H1 (cell line): ENCODE measurements around the gene ZMYM4. TPM values are rescaled to one million over a fixed set of nuclear protein-coding genes. Genes with fewer than 3 reads are reported as not detected.

ENCODE experiments used
- CTCF ChIA-PET: fragments of 300-600 bp; sonication (Branson Sonifier 250); formaldehyde crosslinking; loops from one replicate; lab custom pipeline; 2021; ENCODE audit not compliant: partially characterized antibody; lab: Charles Lee
- POLR2A ChIA-PET: fragments of 300-600 bp; sonication (Branson Sonifier 250); formaldehyde crosslinking; loops from one replicate; lab custom pipeline; 2021; ENCODE audit warnings: inconsistent platforms; ENCODE audit not compliant: partially characterized antibody; lab: Charles Lee
- DNase-seq, 2 experiments: peaks; one replicate each; pipeline versions ENCODE4 v3.0.0 to v3.0.0-alpha.2; 2010 to 2022; ENCODE audit warnings: low spot score in 2 of 2, low read depth in 1 of 2, mixed read lengths in 1 of 2
- FAIRE-seq: peaks from 2 replicates; lab custom pipeline; 2011; peaks lifted over from hg19 to GRCh38; lab: Jason Lieb, UNC
- H2AFZ ChIP-seq: 2 replicates; pipeline ENCODE4 v1.8.1; 2012; ENCODE audit warnings: low read length, inconsistent platforms
- H2AK5ac ChIP-seq: 2 replicates; pipeline ENCODE4 v1.6.1; 2013; ENCODE audit warnings: low read depth, low read length
- H2BK120ac ChIP-seq: replicated peaks from 2 replicates; pipeline ENCODE3; 2013; ENCODE audit warnings: low read depth, low read length, inconsistent platforms
- H2BK12ac ChIP-seq: 2 replicates; pipeline ENCODE4 v1.6.1; 2013; ENCODE audit warnings: low read depth, low read length
- H2BK15ac ChIP-seq: 2 replicates; pipeline ENCODE4 v1.6.1; 2013; ENCODE audit warnings: low read length
- H2BK20ac ChIP-seq: 2 replicates; pipeline ENCODE4 v1.6.1; 2013; ENCODE audit warnings: low read length
- H2BK5ac ChIP-seq: 2 replicates; pipeline ENCODE4 v1.6.1; 2013; ENCODE audit warnings: low read depth, low read length
- H3K14ac ChIP-seq: 2 replicates; pipeline ENCODE4 v1.6.1; 2013; ENCODE audit warnings: inconsistent platforms; ENCODE audit not compliant: insufficient read length
- H3K18ac ChIP-seq: 2 replicates; pipeline ENCODE4 v1.6.1; 2013; ENCODE audit warnings: low read length; ENCODE audit errors: extremely low read depth
- H3K23ac ChIP-seq: 2 replicates; pipeline ENCODE4 v1.6.1; 2013; ENCODE audit warnings: inconsistent platforms; ENCODE audit not compliant: insufficient read length
- H3K23me2 ChIP-seq: 2 replicates; pipeline ENCODE4 v1.6.1; 2013; ENCODE audit warnings: low read depth, low read length
- H3K27ac ChIP-seq: 2 replicates; pipeline ENCODE4 v1.6.1; 2011; ENCODE audit warnings: low read depth, low read length, inconsistent platforms
- H3K27me3 ChIP-seq, 4 experiments: replicated peaks in 1 of 4; 1 replicate in 1 of 4; 2 replicates in 3 of 4; pipeline versions ENCODE4 v1.6.1 to v1.8.1; 2011 to 2013; ENCODE audit warnings: low read length in 3 of 4, mild to moderate bottlenecking in 3 of 4, inconsistent platforms in 2 of 4, mixed read lengths in 2 of 4, moderate library complexity in 1 of 4; ENCODE audit not compliant: control insufficient read depth in 3 of 4, insufficient read depth in 3 of 4; ENCODE audit errors: extremely low read depth in 1 of 4
- H3K36me3 ChIP-seq, 4 experiments: 2 replicates each; pipeline versions ENCODE4 v1.6.1 to v1.8.1; 2011 to 2013; ENCODE audit warnings: mild to moderate bottlenecking in 4 of 4, low read length in 3 of 4, moderate library complexity in 2 of 4, control low read depth in 1 of 4, inconsistent platforms in 1 of 4; ENCODE audit not compliant: insufficient read depth in 4 of 4, control insufficient read depth in 2 of 4
- H3K4ac ChIP-seq: replicated peaks from 2 replicates; pipeline ENCODE3; 2013; ENCODE audit warnings: low read length, low read depth, mixed read lengths, inconsistent platforms; ENCODE audit not compliant: insufficient read length
- H3K4me1 ChIP-seq, 4 experiments: replicated peaks in 1 of 4; 1 replicate in 1 of 4; 2 replicates in 3 of 4; pipeline versions ENCODE4 v1.6.1 to v1.8.1; 2011 to 2013; ENCODE audit warnings: low read length in 3 of 4, inconsistent platforms in 2 of 4, mixed read lengths in 1 of 4; ENCODE audit not compliant: insufficient read depth in 4 of 4, control insufficient read depth in 3 of 4
- H3K4me2 ChIP-seq, 2 experiments: 2 replicates each; pipeline versions ENCODE4 v1.6.1 to v1.8.1; 2011 to 2013; ENCODE audit warnings: low read depth in 2 of 2, low read length in 2 of 2, control low read depth in 1 of 2, inconsistent platforms in 1 of 2, mild to moderate bottlenecking in 1 of 2; ENCODE audit not compliant: insufficient read depth in 1 of 2
- H3K4me3 ChIP-seq, 4 experiments: fragments of 200-600, 300-600 bp in 1 of 4; sonication (generic), shearing (Covaris generic), sonication (Bioruptor Twin) in 1 of 4; 2 replicates each; pipeline versions ENCODE4 v1.5.1 to v1.8.1; 2011 to 2016; ENCODE audit warnings: low read length in 4 of 4, low read depth in 3 of 4, control low read depth in 2 of 4, inconsistent platforms in 2 of 4, mild to moderate bottlenecking in 2 of 4, mixed read lengths in 1 of 4, moderate library complexity in 1 of 4; ENCODE audit not compliant: insufficient read depth in 2 of 4; ENCODE audit errors: extremely low read depth in 1 of 4
- H3K56ac ChIP-seq: replicated peaks from 2 replicates; pipeline ENCODE3; 2013; ENCODE audit warnings: low read depth, mild to moderate bottlenecking, mixed read lengths, low read length, inconsistent platforms; ENCODE audit not compliant: insufficient read length
- H3K79me1 ChIP-seq: 2 replicates; pipeline ENCODE4 v1.6.1; 2013; ENCODE audit warnings: low read depth, low read length, control low read depth
- H3K79me2 ChIP-seq, 2 experiments: 2 replicates each; pipeline versions ENCODE4 v1.6.1 to v1.8.1; 2012 to 2013; ENCODE audit warnings: low read length in 2 of 2, mild to moderate bottlenecking in 2 of 2, inconsistent platforms in 1 of 2; ENCODE audit not compliant: insufficient read depth in 2 of 2, control insufficient read depth in 1 of 2
- H3K9ac ChIP-seq, 4 experiments: replicated peaks in 1 of 4; 1 replicate in 1 of 4; 2 replicates in 3 of 4; pipeline versions ENCODE4 v1.6.1 to v1.8.1; 2011 to 2013; ENCODE audit warnings: low read depth in 3 of 4, low read length in 3 of 4, control low read depth in 2 of 4, mild to moderate bottlenecking in 2 of 4, moderate library complexity in 2 of 4, inconsistent platforms in 1 of 4; ENCODE audit errors: extremely low read depth in 1 of 4
- H3K9me3 ChIP-seq, 2 experiments: 2 replicates each; pipeline versions ENCODE4 v1.6.1 to v1.8.1; 2012 to 2013; ENCODE audit warnings: mild to moderate bottlenecking in 2 of 2, moderate library complexity in 2 of 2, control low read depth in 1 of 2, inconsistent platforms in 1 of 2, low read depth in 1 of 2, low read length in 1 of 2, mixed read lengths in 1 of 2; ENCODE audit not compliant: insufficient read depth in 2 of 2
- H4K20me1 ChIP-seq, 2 experiments: replicated peaks in 1 of 2; 2 replicates each; pipeline versions ENCODE3 to v1.8.1; 2011 to 2013; ENCODE audit warnings: inconsistent platforms in 2 of 2, low read length in 2 of 2, mild to moderate bottlenecking in 1 of 2; ENCODE audit not compliant: insufficient read depth in 2 of 2, control insufficient read depth in 1 of 2
- H4K5ac ChIP-seq: 2 replicates; pipeline ENCODE4 v1.6.1; 2013; ENCODE audit warnings: low read length, low read depth, mixed read lengths, inconsistent platforms; ENCODE audit not compliant: insufficient read length
- H4K8ac ChIP-seq: 2 replicates; pipeline ENCODE4 v1.8.0; 2013; ENCODE audit warnings: mild to moderate bottlenecking, moderate library complexity, low read length, inconsistent platforms; ENCODE audit not compliant: insufficient read depth; ENCODE audit errors: extremely low read depth
- H4K91ac ChIP-seq: replicated peaks from 2 replicates; pipeline ENCODE3; 2013; ENCODE audit warnings: low read length, mixed read lengths, inconsistent platforms; ENCODE audit not compliant: insufficient read length
- BRCA1 ChIP-seq: IDR thresholded peaks from 2 replicates; pipeline ENCODE4 v1.6.1; 2012; ENCODE audit warnings: low read depth, low read length, improper control_type of control experiment
- CBX5 ChIP-seq: fragments of 300-800, 300-1000 bp; sonication (generic); IDR thresholded peaks from 2 replicates; pipeline ENCODE4 v1.7.1; 2016; ENCODE audit warnings: antibody characterized with exemption, low read length, low read depth
- EGR1 ChIP-seq: IDR thresholded peaks from 2 replicates; pipeline ENCODE4 v1.6.1; 2011; ENCODE audit warnings: low read depth, low read length, borderline replicate concordance
- GTF2F1 ChIP-seq: IDR thresholded peaks from 2 replicates; pipeline ENCODE4 v1.6.1; 2012; ENCODE audit warnings: low read depth, low read length, improper control_type of control experiment, borderline replicate concordance
- HDAC2 ChIP-seq, 2 experiments: fragments of 300-600 bp in 1 of 2; sonication (generic) in 1 of 2; IDR thresholded peaks; 2 replicates each; pipeline ENCODE4 v1.6.1; 2011 to 2012; ENCODE audit warnings: low read depth in 2 of 2, low read length in 2 of 2, mild to moderate bottlenecking in 2 of 2, moderate library complexity in 2 of 2, borderline replicate concordance in 1 of 2, inconsistent platforms in 1 of 2
- JUN ChIP-seq: IDR thresholded peaks from 2 replicates; pipeline ENCODE4 v1.6.1; 2011; ENCODE audit warnings: low read depth, mild to moderate bottlenecking, improper control_type of control experiment, low read length
- KDM4A ChIP-seq: IDR thresholded peaks from one replicate; pipeline ENCODE4 v1.7.1; 2012; ENCODE audit warnings: low read depth, mild to moderate bottlenecking, moderate library complexity, low read length, inconsistent platforms; ENCODE audit not compliant: severe bottlenecking
- MAFK ChIP-seq: IDR thresholded peaks from 2 replicates; pipeline ENCODE4 v1.6.1; 2012; ENCODE audit warnings: low read depth, mild to moderate bottlenecking, improper control_type of control experiment, low read length
- NRF1 ChIP-seq: IDR thresholded peaks from 2 replicates; pipeline ENCODE4 v1.6.1; 2011; ENCODE audit warnings: mild to moderate bottlenecking, low read depth, low read length, improper control_type of control experiment
- PHF8 ChIP-seq: fragments of 200-600 bp; sonication (generic); conservative IDR thresholded peaks from 2 replicates; pipeline ENCODE4 v1.7.1; 2012; ENCODE audit warnings: low read depth, mild to moderate bottlenecking, inconsistent platforms, low read length, moderate library complexity
- POLR2AphosphoS5 ChIP-seq: IDR thresholded peaks from 2 replicates; pipeline ENCODE4 v1.6.1; 2011; ENCODE audit warnings: low read depth, low read length
- SAP30 ChIP-seq: fragments of 300-600 bp; sonication (generic); IDR thresholded peaks from 2 replicates; pipeline ENCODE4 v1.7.1; 2012; ENCODE audit warnings: low read length, moderate library complexity, mild to moderate bottlenecking, inconsistent platforms; ENCODE audit not compliant: insufficient read depth, insufficient replicate concordance
- TBP ChIP-seq: IDR thresholded peaks from 2 replicates; pipeline ENCODE4 v1.6.1; 2011; ENCODE audit warnings: low read depth, low read length, improper control_type of control experiment
- TCF12 ChIP-seq: IDR thresholded peaks from 2 replicates; pipeline ENCODE4 v1.6.1; 2011; ENCODE audit warnings: low read depth, mild to moderate bottlenecking, low read length
- YY1 ChIP-seq: IDR thresholded peaks from 2 replicates; pipeline ENCODE4 v1.6.1; 2011; ENCODE audit warnings: low read depth, mild to moderate bottlenecking, low read length
- polyA plus RNA-seq, 7 experiments: library from polyadenylated mRNA; depleted of rRNA in 3 of 7; stranded (reverse) in 5 of 7; unstranded in 2 of 7; fragments of >200 nt in 5 of 7; fragments of 200-250 nt in 2 of 7; gene quantifications; 1 replicate in 5 of 7; 2 replicates in 1 of 7; 4 replicates in 1 of 7; pipeline versions ENCODE4 v1.2.1 to v1.2.3, GENCODE V29; 2011 to 2013; ENCODE audit warnings: missing spikeins in 2 of 7, mixed read lengths in 2 of 7
- total RNA-seq: library from RNA; stranded (reverse); fragmentation: NEBNext Ultra II Directional; extraction: Animal tissue kit (Norgen Biotek cat#: 25700); gene quantifications from 2 replicates; pipeline ENCODE4 v1.2.1, GENCODE V29; 2021
- TF ChIP-seq, protein P1 (sequence below): IDR thresholded peaks from 2 replicates; pipeline ENCODE4 v1.6.1; 2011; ENCODE audit warnings: low read length, improper control_type of control experiment

ZMYM4 gene
- total and polyA plus RNA-seq, 2 of the 8 experiments (the other 6 are each of a cell fraction or from before 2014, with no cell fraction given): 16.7 to 81.3 TPM

DNA sequence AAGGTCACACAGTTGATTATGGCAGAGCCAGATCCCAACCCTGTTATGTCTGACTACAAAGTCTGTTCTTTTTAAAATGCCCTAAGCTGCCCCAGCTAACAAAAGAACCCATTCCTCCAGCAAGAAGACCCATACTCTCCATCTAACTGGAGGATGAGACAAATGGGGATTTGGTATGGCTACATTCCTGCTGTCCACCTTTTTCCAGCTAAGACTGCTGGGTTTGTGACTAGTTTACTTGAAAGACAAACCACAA lies 175.9 kb downstream of the ZMYM4 start:
- Histone ChIP-seq H2BK20ac (no peak overlapping the region), H3K23me2 (no peaks in the 10 kb centered on the region), H3K27me3 (no peaks in the 10 kb centered on the region), H3K9me3 (no peaks in the 10 kb centered on the region), H2BK120ac (no peak overlapping the region), H2BK5ac (no peak overlapping the region), H4K5ac (no peak overlapping the region), H4K91ac (no peak overlapping the region), H3K4me1 (no peaks in the 10 kb centered on the region), H3K23ac (no peak overlapping the region), H3K79me2 (no peaks in the 10 kb centered on the region), H3K14ac (no peak overlapping the region), H4K8ac (no peak overlapping the region), H3K4me3 (no peak overlapping the region), H2AFZ (no peak overlapping the region), H3K27ac (no peak overlapping the region), H3K9ac (no peak overlapping the region), H3K18ac (no peak overlapping the region), H2BK12ac (no peak overlapping the region), H3K56ac (no peak overlapping the region), H3K4me2 (no peak overlapping the region), H2AK5ac (no peak overlapping the region), H4K20me1 (no peaks in the 10 kb centered on the region), H3K4ac (no peak overlapping the region), H2BK15ac (no peak overlapping the region), H3K36me3 (peaks cover 30 to 77% (median 56%) of the 10 kb centered on the region in 4 experiments), H3K79me1 (no peaks in the 10 kb centered on the region)
- POLR2A ChIA-PET: no interaction called here
- CTCF ChIA-PET: interaction anchor here (0.9 to 12.9 kb wide), 18 partner anchors 8 to 303 kb away, joined by 3 to 134 read pairs (median 4); no protein-coding TSS in a partner anchor
- FAIRE-seq (no peak), DNase-seq (no peak)
- TF ChIP-seq CBX5: no peak
- TF ChIP-seq TCF12: no peak
- TF ChIP-seq GTF2F1: no peak
- no peak for TF ChIP-seq YY1
- no peak for TF ChIP-seq BRCA1
- no peak for TF ChIP-seq SAP30
- TF ChIP-seq NRF1: no peak
- TF ChIP-seq TBP: no peak
- no peak for TF ChIP-seq EGR1
- TF ChIP-seq HDAC2 (IDR thresholded peaks at IDR 0.05; ENCODE audit: borderline replicate concordance in 1 of 2, low read depth in 2 of 2, low read length in 2 of 2): no peak
- TF ChIP-seq JUN: no peak
- no peak for TF ChIP-seq PHF8
- TF ChIP-seq, protein P1, sequence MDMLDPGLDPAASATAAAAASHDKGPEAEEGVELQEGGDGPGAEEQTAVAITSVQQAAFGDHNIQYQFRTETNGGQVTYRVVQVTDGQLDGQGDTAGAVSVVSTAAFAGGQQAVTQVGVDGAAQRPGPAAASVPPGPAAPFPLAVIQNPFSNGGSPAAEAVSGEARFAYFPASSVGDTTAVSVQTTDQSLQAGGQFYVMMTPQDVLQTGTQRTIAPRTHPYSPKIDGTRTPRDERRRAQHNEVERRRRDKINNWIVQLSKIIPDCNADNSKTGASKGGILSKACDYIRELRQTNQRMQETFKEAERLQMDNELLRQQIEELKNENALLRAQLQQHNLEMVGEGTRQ: no peak
- TF ChIP-seq MAFK: no peak
- no peak for TF ChIP-seq KDM4A
- no peak for TF ChIP-seq POLR2AphosphoS5
